Keratinocyte (primary cell): ENCODE measurements around the gene SYF2. TPM values are rescaled to one million over a fixed set of nuclear protein-coding genes. Genes with fewer than 3 reads are reported as not detected.

Experiments
- DNase-seq: peaks from one replicate; pipeline ENCODE4 v3.0.0-alpha.2; 2011; ENCODE audit warnings: low read depth, missing footprints, low spot score
- FAIRE-seq: peaks from 2 replicates; lab custom pipeline; 2011; peaks lifted over from hg19 to GRCh38; lab: Jason Lieb, UNC
- H2AFZ ChIP-seq: 2 replicates; pipeline ENCODE4 v1.6.0; 2012; ENCODE audit warnings: low read length, control low read depth, inconsistent platforms; ENCODE audit not compliant: control insufficient read depth
- H3K27ac ChIP-seq: 2 replicates; pipeline ENCODE4 v1.5.1; 2011; ENCODE audit warnings: low read length; ENCODE audit not compliant: control insufficient read depth, insufficient read depth
- H3K27me3 ChIP-seq: 3 replicates; pipeline ENCODE4 v1.6.0; 2011; ENCODE audit warnings: low read length; ENCODE audit not compliant: control insufficient read depth, insufficient read depth; ENCODE audit errors: extremely low read depth
- H3K36me3 ChIP-seq, 2 experiments: 2 replicates in 1 of 2; 3 replicates in 1 of 2; pipeline ENCODE4 v1.5.1; 2011; ENCODE audit warnings: low read length in 2 of 2, mild to moderate bottlenecking in 1 of 2; ENCODE audit not compliant: control insufficient read depth in 2 of 2, insufficient read depth in 2 of 2; ENCODE audit errors: extremely low read depth in 1 of 2
- H3K4me1 ChIP-seq: 3 replicates; pipeline ENCODE4 v1.5.1; 2011; ENCODE audit warnings: low read length; ENCODE audit not compliant: control insufficient read depth, insufficient read depth; ENCODE audit errors: extremely low read depth
- H3K4me2 ChIP-seq: 3 replicates; pipeline ENCODE4 v1.6.0; 2011; ENCODE audit warnings: low read depth, low read length; ENCODE audit not compliant: control insufficient read depth, insufficient read depth; ENCODE audit errors: extremely low read depth
- H3K4me3 ChIP-seq, 3 experiments: fragments of 200-600 bp in 1 of 3; sonication (generic) in 1 of 3; 2 replicates in 2 of 3; 3 replicates in 1 of 3; pipeline ENCODE4 v1.5.1; 2011 to 2016; ENCODE audit warnings: low read length in 3 of 3, mild to moderate bottlenecking in 3 of 3, control low read depth in 2 of 3, inconsistent platforms in 1 of 3, low read depth in 1 of 3, mixed read lengths in 1 of 3, mixed run types in 1 of 3, moderate library complexity in 1 of 3; ENCODE audit not compliant: control insufficient read depth in 2 of 3, insufficient read depth in 2 of 3; ENCODE audit errors: extremely low read depth in 1 of 3
- H3K79me2 ChIP-seq: 2 replicates; pipeline ENCODE4 v1.6.0; 2012; ENCODE audit warnings: low read length; ENCODE audit not compliant: control insufficient read depth, insufficient read depth
- H3K9ac ChIP-seq: 3 replicates; pipeline ENCODE4 v1.6.0; 2011; ENCODE audit warnings: low read length; ENCODE audit not compliant: control insufficient read depth, insufficient read depth; ENCODE audit errors: extremely low read depth
- H3K9me1 ChIP-seq: 3 replicates; pipeline ENCODE4 v1.6.0; 2011; ENCODE audit warnings: low read length; ENCODE audit not compliant: control insufficient read depth, insufficient read depth; ENCODE audit errors: extremely low read depth
- H3K9me3 ChIP-seq: 2 replicates; pipeline ENCODE4 v1.5.1; 2012; ENCODE audit warnings: low read depth, low read length; ENCODE audit not compliant: control insufficient read depth
- H4K20me1 ChIP-seq: 3 replicates; pipeline ENCODE4 v1.6.0; 2011; ENCODE audit warnings: low read length; ENCODE audit not compliant: control insufficient read depth, insufficient read depth; ENCODE audit errors: extremely low read depth
- CTCF ChIP-seq, 3 experiments: IDR thresholded peaks in 1 of 3; conservative IDR thresholded peaks in 1 of 3; optimal IDR thresholded peaks in 1 of 3; 2 replicates in 2 of 3; 3 replicates in 1 of 3; pipeline versions ENCODE3 to v1.5.1; 2011; ENCODE audit warnings: low read length in 3 of 3, mild to moderate bottlenecking in 3 of 3, moderate library complexity in 2 of 3, control low read depth in 1 of 3, inconsistent platforms in 1 of 3; ENCODE audit not compliant: insufficient read depth in 2 of 3; ENCODE audit errors: extremely low read depth in 1 of 3
- EZH2 ChIP-seq: IDR thresholded peaks from one replicate; pipeline ENCODE4 v1.6.1; 2012; ENCODE audit warnings: inconsistent platforms, mild to moderate bottlenecking, low read length, moderate library complexity
- dilution Hi-C: fragments of 300-500 bp; cut with MboI; formaldehyde crosslinking; loops from one replicate; pipeline ENCODE4 v1.7.0; 2020; ENCODE audit warnings: low sequenced_read_pairs; ENCODE audit not compliant: extremely low pct_ligation_motif_present
- polyA plus RNA-seq, 5 experiments: library from polyadenylated mRNA; depleted of rRNA in 3 of 5; stranded (reverse) in 3 of 5; stranded (forward) in 1 of 5; unstranded in 1 of 5; fragments of >200 nt; gene quantifications; 1 replicate in 1 of 5; 2 replicates in 3 of 5; 3 replicates in 1 of 5; pipeline versions ENCODE4 v1.2.1 to v1.2.3, GENCODE V29; 2011 to 2012; ENCODE audit warnings: missing spikeins in 2 of 5, low read depth in 1 of 5, low replicate concordance in 1 of 5

Gene SYF2
- polyA plus RNA-seq, 1 donor (not counting 4 experiments of a cell fraction or from before 2014, with no cell fraction given): 31.8 TPM

DNA sequence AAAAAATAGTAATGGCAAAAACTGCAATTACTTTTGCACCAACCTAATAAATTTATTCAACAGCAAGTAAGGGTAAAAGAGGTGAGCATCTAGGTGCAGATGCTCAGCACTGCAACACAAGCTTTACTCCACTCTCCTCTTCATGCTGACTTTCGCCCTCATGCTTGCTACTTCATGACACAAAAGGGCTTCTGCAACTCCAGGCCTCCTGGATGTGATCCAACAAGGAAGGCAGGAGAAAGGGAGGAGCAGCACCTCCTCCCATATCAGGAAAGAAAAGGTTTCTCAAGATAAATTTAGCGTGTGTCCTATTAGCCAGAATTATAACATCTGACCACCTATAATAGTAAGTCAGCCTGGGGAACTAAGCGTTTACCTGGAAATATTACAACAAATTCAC, 11.6 kb downstream of the SYF2 start:
- Histone ChIP-seq H3K36me3 (peaks cover 11 to 19% of the 10 kb centered on the region in 2 experiments), H3K27ac (no peak overlapping the region), H3K9me3 (no peaks in the 10 kb centered on the region), H3K27me3 (no peaks in the 10 kb centered on the region), H4K20me1 (no peaks in the 10 kb centered on the region), H3K4me1 (no peaks in the 10 kb centered on the region), H2AFZ (no peak overlapping the region), H3K4me3 (no peak overlapping the region), H3K79me2 (no peaks in the 10 kb centered on the region), H3K9ac (no peak overlapping the region), H3K9me1 (no peaks in the 10 kb centered on the region), H3K4me2 (no peak overlapping the region)
- FAIRE-seq (no peak), DNase-seq (no peak)
- no peak for TF ChIP-seq EZH2
- no peak for TF ChIP-seq CTCF (optimal IDR thresholded peaks at IDR 0.05 in 1 of 3, IDR thresholded peaks at IDR 0.05 in 1 of 3, conservative IDR thresholded peaks at IDR 0.05 in 1 of 3; ENCODE audit: extremely low read depth in 1 of 3, insufficient read depth in 2 of 3, low read length in 3 of 3)
- dilution Hi-C loops: loop anchor here (25.0 kb wide), 1 partner anchor 283 kb away; the partner anchor contains the start of gene RUNX3

GRCh38 chr1:25219661-25220251, 12.5 kb downstream of the SYF2 start:
- Histone ChIP-seq H3K9me1 (no peaks in the 10 kb centered on the region), H3K36me3 (peaks cover 8 to 17% of the 10 kb centered on the region in 2 experiments), H2AFZ (no peak overlapping the region), H3K4me1 (no peaks in the 10 kb centered on the region), H3K9ac (no peak overlapping the region), H4K20me1 (no peaks in the 10 kb centered on the region), H3K79me2 (no peaks in the 10 kb centered on the region), H3K27ac (no peak overlapping the region), H3K9me3 (no peaks in the 10 kb centered on the region), H3K4me2 (no peak overlapping the region), H3K4me3 (no peak overlapping the region), H3K27me3 (no peaks in the 10 kb centered on the region)
- TF ChIP-seq EZH2 (no peak), CTCF (optimal IDR thresholded peaks at IDR 0.05 in 1 of 3, IDR thresholded peaks at IDR 0.05 in 1 of 3, conservative IDR thresholded peaks at IDR 0.05 in 1 of 3; ENCODE audit: extremely low read depth in 1 of 3, insufficient read depth in 2 of 3, low read length in 3 of 3) (no peak)
- dilution Hi-C loops: loop anchor here (25.0 kb wide), 1 partner anchor 282 kb away; the partner anchor contains the start of gene RUNX3
- FAIRE-seq (no peak), DNase-seq (no peak)
